GM19438 (cell line): ENCODE results near the gene SPON1.
"Not testable (repeated sequence)": the region's sequence is repeated elsewhere in the genome, so short reads cannot be mapped to it uniquely, and the experiment has no call there.

Experiments used
- ATAC-seq: cut with Tn5 transposase; IDR thresholded peaks from one replicate; pipeline ENCODE4 v1.9.1; 2021; ENCODE audit warnings: low read depth; ENCODE audit not compliant: unreplicated experiment

Gene SPON1

DNA sequence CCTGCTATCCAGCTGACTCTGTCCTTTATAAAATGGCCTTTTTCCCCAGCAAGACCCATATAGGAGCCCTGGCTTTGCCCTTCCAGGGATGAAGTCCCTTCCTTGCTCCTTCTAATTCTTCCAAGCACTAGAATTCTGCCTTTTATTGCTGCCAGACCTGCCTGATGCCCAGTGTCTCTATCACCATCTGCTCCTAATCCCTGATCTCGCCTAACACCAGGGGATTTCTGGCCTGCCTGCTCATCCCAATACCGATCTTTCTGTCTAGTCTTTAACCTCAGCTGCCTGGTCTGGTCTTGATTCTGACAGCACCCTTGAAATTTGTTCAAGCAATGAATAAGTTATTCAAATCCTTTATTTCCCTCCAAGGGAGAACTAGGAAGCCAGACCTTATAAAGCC is 150.2 kb downstream of the SPON1 start:
- ATAC-seq, result no peak

GRCh38 chr11:14114269-14114668 is 151.7 kb downstream of the SPON1 start:
- ATAC-seq, result no peak

GRCh38 chr11:14114786-14115185 is 152.3 kb downstream of the SPON1 start:
- no peak for ATAC-seq

DNA sequence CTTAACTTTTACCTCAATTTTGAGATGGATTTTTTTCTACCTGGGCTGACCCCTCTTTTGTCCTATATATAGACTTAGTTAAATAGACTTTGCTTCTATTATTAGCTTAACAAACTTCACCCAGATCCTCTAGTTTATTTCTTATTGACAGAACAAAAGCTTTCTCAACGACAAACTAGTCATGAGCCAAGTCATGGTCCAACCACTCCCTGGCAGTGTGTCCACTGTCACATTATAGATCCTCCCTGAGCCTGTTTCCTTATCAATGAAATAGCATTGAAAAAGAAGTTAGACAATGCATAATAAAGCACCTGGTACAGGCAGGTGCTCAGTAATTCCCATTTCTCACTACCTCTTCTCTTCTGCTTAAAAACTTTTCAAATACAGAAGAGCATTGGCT is 155.1 kb downstream of the SPON1 start:
- no peak for ATAC-seq

DNA sequence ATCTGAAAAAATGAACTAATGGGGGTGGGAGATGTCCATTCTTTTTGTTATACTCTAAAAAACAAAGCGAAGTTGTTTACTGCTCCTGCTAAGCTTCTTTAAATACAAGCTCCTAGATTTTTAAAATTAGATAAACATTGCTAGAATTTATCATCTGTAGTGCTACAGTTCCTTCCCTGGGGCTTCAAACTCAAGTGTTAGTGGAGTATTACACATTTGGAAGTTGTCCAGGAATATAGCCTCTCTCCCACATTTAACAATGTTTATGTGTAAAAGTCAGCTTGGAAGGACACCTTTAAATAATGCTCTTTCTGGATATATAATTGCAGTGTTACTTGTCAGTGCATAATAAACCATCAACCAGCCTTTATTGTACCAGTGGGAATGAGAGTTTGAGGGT is 155.5 kb downstream of the SPON1 start:
- no peak for ATAC-seq

- no peak for ATAC-seq
Measured at GRCh38 chr11:14119357-14119756, 156.8 kb downstream of the SPON1 start.

DNA sequence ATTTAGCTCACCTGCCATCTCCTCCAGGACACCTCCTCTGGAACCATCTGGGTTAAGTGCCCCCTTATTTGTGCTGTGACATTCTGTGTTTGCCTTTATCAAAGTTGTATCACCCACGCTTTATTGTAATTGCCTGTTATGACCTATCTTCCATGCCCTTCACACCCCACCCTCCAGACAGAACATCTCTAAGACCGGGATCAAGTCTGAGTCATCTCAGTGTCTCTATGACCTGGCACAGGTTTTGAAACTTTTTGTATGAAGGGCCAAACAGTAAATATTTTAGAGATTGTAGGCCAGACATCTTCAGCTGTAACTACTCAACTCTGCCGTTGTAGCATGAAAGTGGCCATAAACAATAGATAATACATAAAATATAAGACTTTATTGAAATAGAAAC is 161.8 kb downstream of the SPON1 start:
- ATAC-seq, result no peak

DNA sequence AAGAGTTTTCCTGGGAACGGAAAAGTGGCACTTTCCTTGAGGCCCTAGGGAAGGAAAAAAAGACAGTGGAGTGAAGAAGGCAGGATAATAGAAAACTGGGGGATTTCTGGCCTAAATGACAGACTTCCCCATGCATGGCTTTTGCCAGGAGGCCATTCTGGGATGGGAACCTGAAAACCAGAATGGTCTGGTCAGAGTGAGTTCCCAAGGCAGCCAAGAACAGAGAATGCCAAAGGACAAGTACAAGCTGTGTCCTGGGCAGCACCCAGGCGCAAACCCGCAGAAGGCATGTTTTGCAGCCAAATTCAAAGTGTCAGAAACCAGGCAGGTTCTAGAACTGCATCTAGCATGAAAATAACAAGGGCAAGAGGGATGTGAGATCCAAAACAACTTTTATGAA is 162.4 kb downstream of the SPON1 start:
- no peak for ATAC-seq

DNA sequence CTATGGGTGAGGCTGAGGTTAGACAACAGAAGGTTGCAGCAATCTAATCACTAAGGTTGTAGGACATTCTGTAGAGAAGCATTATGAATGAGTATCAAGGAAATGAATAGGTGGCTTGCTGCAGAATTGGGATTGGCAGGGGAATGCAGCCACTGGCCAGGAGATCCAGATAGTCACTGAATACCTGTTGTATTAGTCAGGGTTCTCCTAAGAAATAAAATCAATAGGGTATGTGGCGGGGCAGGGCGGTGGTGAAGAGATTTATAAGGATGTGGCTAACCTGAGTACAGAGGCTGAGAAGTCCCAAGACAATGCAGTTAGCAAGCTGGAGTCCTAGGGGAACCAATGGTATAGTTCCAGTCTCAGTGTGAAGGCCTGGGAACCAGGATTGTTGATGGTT is 163.0 kb downstream of the SPON1 start:
- ATAC-seq, result no peak

DNA sequence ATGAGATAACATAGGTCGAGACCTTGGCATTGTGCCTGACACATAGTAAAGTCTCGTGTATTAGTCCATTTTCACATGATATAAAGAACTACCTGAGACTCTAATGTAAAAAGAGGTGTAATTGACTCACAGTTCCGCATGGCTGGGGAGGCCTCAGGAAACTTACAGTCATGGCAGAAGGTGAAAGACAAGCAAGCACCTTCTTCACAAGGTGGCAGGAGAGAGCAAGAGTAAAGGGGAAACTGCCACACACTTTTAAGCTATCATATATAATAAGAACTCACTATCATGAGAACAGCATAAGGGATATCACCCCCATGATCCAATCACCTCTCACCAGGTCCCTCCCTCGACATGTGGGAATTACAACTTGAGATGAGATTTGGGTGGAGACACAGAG is 165.2 kb downstream of the SPON1 start:
- no peak for ATAC-seq

GRCh38 chr11:14132312-14132711 is 169.8 kb downstream of the SPON1 start:
- ATAC-seq, result no peak

DNA sequence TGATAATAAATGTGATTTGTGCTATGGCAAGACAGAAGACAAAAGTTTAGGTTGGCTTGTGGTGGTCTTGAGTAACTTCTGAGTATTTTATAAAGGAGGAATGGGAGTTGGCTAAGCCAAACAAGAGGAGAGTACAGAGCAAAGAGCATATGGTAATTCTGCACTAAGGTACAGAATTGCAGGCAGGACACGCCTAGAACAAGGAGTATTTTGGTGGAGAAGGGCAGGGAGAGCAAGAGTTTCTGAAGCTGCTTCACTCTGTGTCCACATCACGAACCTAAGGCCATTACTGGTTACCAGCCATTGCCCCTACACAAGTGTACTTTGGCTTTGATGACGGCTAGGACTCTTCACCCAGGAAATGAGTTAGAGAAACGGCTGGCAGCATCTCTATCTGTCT is 170.9 kb downstream of the SPON1 start:
- ATAC-seq, result no peak

DNA sequence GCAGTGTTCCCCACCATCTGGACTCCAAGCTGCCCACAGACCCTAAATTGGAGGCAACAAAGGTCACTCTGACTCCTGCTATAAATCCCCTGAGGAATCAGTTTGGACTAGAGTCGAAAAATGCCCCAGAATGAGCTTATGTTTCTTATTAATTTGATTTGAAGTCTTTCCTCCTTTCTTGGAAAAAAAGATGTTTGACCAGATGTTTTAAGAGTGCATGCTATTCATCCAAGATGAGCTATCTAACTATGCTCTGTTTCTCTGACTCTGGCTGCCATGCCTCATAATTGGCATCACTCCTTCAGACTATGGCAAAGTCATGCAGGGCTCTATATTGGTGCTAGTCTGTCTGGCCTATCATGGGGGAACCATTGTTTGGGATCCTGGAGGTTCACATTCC is 174.0 kb downstream of the SPON1 start:
- ATAC-seq, result no peak

- no peak for ATAC-seq
Measured at GRCh38 chr11:14137284-14137683, 174.8 kb downstream of the SPON1 start.

DNA sequence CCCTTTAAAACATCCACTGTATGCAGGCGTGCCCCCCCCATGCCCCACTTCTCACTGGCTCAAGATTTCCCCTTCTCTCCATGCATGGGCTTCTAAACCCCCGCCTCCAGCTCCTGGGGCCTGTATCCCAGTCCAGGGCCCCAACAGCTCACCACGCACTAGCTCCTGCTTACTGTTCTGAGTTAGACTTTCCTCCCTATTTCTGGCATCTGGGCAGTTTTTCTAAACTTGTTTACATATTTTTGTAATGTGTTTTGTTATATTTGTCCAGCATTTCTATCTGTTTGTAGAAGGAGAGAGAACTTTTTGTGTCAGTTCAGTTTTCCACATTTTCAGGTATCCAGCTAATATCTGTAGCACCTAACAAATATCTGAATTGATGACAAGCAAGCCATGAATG is 178.5 kb downstream of the SPON1 start:
- ATAC-seq, result no peak

GRCh38 chr11:14141676-14142075 is 179.2 kb downstream of the SPON1 start:
- ATAC-seq, result no peak

- no peak for ATAC-seq
Measured at GRCh38 chr11:14144934-14145333, 182.4 kb downstream of the SPON1 start.

DNA sequence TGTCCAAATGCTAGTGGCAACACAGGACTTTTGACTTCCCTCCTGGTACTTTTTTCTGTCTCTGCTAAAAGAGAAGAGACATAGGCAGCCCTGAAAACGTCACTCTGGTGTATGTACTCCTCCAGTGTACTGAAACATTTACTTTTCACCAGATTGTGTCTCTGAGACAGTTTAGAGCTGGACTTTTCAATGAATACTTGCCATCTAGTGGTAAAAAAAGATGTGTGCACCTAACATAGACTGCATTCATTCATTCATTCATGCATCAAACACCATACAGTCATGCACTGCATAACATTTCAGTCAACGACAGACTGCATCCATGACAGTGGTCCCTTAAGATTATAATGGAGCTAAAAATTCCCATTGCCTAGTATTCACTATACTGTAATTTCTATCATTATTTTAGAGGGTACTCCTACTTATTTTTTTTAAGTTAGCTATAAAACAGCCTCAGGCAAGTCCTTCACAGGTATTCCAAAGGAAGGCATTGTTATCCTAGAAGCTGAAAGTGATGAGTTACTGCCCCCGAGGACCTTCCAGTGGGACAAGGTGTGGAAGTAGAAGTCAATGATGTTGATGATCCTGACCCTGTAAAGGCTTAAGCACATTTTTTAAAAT is 186.2 kb downstream of the SPON1 start:
- ATAC-seq, result no peak

- no peak for ATAC-seq
Measured at GRCh38 chr11:14149683-14150082, 187.2 kb downstream of the SPON1 start.

DNA sequence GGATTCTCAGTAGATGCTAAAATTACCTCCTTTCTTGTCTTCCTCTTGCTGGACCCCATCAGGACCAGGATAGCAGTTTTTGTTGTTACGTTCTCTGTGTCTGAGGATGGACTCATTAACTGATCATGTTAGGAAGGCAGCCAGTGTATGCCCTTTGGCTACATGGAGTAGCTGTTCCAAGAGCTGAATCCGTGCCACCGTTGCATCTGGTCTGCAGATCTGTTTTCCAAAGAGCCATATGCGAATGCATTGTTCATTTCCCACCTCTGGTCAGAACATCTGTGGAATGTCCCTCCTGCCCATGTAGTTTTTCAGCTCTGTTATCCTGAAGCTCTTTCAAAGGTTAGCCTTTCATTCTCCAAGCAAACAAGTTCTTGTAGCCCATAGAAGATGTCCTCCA is 188.4 kb downstream of the SPON1 start:
- ATAC-seq, result no peak

GRCh38 chr11:14154103-14154502 is 191.6 kb downstream of the SPON1 start:
- ATAC-seq, result not testable (repeated sequence)

- ATAC-seq, result no peak
Measured at GRCh38 chr11:14158393-14158792, 195.9 kb downstream of the SPON1 start.

GRCh38 chr11:14163576-14163975 is 201.1 kb downstream of the SPON1 start:
- ATAC-seq, result no peak
